HG03039 (cell line): ENCODE data around the gene PRMT2.
"Not testable (repeated sequence)": the region's sequence is repeated elsewhere in the genome, so short reads cannot be mapped to it uniquely, and the experiment has no call there.

Experiments used
- ATAC-seq: cut with Tn5 transposase; IDR thresholded peaks from one replicate; pipeline ENCODE4 v1.9.1; 2021; ENCODE audit warnings: mild to moderate bottlenecking, moderate library complexity; ENCODE audit not compliant: unreplicated experiment

The PRMT2 gene

DNA sequence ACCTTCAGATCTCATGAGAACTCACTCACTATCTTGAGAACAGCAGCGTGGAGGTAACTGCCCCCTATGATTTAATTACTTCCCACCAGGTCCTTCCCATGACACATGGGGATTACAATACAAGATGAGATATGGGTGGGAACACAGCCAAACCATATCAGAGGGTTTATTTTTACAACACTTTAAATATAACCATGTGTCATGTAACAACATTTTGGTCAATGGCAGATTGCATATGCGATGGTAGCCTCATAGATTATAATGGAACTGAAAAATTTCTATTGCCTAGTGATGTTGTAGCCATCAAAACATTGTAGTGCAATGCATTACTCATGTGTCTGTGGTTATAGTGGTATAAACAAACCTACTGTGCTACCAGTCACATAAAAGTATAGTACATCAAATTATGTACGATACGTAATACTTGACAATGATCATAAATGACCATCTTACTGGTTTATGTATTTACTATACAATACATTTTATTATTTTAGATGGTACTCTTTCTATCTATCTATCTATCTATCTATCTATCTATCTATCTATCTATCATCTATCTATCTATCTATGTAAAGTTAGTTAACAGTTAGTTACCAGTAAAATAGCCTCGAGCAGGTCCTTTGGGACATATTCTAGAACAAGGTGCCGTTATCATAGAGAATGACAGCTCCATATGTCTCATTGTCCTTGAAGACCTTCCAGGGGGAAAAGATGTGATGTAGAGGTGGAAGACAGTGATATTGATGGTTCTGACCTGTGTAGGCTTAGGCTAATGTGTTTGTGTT lies 18.0 kb upstream of the PRMT2 start:
- no peak for ATAC-seq

DNA sequence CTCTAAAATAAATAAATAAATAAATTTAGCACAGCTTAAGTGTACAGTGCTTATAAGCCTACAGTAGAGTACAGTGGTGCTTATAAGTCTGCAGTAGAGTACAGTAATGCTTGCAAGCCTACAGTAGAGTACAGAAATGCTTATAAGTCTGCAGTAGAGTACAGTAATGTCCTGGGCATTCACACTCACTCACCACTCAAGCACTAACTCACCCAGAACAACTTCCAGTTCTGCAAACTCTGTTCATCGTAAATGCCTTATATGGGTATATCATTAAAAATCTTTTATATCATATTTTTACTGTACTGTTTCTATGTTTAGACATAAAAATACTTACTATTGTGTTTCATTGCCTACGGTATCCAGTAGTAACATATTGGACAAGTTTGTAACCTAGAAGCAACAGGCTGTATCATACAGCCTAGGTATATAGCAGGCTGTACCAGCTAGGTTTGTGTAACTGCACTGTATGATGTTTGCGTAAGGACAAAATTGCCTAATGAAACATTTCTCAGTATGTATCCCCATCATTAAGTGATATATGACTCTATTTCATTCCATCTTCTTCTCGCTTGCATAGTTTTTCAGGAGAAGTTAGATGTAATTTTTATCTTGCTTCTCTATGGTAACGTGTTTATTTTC lies 16.6 kb upstream of the PRMT2 start:
- no peak for ATAC-seq

DNA sequence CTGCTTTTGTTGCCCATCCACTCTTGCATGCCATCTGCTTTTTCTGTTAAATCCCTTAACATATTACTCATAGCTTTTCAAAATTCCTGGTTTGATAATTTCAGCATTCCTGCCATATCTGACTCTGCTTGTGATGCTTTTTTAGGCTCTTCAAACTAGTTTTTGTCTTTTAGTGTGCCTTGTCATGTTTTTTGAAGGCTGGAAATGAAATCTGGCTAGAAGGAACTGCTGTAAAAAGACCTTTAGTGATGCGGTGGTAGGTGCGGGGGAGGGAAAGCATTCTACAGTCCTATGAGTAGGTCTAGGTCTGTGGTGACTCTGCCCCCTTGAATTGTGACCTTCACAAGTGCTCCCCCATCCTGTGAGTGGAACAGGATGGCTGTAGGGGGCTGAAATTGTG lies 15.6 kb upstream of the PRMT2 start:
- ATAC-seq, result no peak

DNA sequence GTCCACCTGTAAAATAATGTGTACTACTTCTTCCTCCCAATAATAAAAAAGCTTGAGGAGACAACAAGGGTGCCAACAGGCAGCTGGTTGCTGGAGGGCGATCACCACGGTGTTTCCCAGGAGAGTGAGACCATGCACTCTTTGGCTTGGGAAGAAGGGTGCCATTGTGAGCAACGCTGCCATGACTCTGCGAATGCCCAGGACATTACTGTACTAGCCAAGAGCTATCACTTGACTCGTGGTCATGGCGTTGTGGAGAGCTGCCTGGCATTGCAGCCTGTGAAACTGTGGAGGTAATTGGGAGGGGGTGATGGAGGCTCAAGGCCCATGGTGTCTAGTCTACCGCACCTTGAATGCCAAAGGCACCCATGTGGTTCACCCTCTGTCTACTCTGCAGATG lies 14.6 kb upstream of the PRMT2 start:
- ATAC-seq, result no peak

DNA sequence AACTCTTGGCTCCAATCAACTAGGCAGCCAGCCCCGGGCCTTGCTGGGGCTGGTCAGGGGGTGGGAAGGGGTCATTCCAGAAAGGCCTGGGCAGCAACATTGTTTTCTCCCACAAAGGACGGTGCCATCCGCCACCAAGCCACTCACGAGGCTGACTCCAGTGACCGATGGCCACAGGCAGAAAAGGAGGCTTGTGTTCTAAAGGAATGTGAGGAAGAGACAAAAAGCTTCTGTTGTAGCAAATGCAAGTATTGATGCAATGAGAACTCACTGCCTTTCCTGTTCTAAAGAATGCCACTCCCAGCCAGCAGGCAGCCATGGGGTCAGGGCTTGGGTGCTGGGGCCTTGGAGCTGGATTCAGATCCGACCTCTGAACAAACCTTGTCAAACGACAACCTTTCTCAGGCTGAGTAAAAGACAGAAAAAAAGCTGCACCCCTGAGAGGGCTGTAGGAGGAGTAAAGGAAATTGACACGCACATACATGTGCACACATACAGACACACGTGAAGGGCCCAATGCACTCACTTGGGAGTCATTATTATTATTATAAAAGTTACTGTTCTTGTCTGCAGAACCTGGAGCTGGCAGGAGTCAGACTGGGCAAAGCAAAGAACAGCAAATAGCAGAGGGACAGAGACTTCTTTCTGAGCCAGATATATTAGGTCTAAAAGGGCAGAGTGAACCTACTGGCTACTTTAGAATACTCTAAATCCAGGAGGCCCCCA lies 13.9 kb upstream of the PRMT2 start:
- no peak for ATAC-seq

DNA sequence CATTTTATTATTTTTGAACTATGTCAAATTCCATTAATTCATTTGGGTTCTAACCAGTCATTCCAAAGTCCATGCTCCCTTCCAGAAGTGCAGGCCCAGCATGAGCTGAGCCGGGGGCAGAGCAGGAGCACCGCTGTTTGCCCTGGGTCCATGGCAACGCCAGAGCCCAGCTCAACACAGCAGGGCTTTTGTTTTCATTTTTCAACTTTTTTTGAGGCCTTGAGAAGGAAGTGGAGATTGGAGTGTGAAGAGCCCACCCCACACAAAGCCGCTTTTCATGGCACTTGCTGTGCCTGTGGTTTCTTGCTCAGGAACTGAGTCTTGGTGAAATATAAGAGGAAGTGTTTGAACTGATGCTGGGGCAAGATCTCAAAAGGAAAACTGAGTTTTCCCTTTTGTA lies 13.2 kb upstream of the PRMT2 start:
- no peak for ATAC-seq

DNA sequence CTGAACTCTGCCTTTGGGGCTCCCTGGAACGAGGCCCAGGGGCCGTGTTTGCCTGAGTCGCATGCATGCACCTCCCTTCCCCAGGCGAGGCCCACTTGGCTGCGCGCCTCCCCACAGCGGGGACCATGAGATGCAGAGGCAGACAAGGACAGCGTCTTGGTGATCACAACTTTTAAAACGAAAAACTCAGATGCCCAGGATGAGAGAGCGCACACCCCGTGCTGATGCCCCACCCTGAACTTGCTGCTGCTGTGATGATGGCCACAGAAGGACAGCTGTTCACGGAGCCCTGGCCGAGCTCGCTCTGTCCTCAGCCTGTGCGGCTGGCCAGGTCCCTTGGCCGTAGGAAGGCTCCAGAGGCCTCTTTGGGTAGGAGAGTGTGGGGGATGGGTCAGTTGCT lies 11.4 kb upstream of the PRMT2 start:
- ATAC-seq, result no peak

DNA sequence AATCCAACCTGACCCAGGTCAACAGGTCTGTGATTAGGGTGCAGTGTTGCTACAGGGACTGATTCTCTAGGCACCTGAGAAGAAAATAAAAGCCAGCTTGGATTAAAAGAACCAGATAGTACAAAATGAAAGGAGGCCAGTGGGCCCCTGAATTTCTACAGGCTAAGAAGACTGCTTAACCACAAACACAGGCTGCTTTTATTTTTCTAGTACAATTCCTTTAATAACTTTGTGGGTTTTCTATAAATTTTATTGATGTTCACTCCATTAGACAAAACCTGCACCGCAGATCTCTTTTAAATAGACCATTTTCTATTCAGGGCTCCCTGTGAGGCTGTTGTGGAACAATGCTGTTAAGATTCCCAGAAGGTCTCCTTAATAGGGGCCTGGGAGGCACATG lies 9.7 kb upstream of the PRMT2 start:
- no peak for ATAC-seq

DNA sequence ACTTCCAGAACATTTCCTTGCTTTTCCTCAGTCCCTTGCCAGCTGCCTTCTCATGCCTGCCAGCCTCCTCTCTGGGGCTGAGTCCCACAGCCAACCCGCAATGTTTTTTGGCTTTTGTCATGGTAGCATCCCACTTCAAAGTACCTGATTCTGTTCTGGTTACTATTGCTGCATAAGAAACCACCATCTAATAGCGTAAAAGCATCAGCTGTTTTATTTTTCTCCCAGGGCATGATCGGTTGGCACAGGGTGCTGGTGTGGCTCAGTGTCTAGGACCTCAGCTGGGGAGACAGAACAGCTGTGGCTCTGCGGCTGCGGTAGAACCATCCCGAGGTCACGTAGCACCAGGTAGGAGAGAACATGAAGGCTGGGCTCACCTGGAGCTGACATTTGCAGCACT lies 8.9 kb upstream of the PRMT2 start:
- ATAC-seq, result no peak

DNA sequence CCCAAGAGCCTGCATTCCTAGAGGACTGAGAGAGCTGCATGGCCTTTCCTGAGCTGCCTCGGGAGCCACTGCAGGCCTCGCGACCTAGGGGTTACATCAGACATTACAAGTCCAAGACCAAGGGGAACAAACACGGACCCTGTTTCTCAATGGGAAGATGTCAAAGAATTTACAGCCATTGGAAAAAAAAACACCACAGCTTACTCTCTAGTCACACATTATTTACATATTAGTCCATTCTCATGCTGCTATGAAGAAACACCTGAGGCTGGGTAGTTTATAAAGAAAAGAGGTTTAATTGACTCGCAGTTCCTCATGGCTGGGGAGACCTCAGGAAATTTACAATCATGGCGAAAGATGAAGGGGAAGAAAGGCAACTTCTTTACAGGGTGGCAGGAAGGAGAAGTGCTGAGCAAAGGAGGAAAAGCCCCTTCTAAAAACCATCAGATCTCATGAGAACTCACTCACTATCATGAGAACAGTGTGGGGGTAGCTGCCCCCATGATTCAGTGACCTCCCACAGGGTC lies 8.4 kb upstream of the PRMT2 start:
- no peak for ATAC-seq

DNA sequence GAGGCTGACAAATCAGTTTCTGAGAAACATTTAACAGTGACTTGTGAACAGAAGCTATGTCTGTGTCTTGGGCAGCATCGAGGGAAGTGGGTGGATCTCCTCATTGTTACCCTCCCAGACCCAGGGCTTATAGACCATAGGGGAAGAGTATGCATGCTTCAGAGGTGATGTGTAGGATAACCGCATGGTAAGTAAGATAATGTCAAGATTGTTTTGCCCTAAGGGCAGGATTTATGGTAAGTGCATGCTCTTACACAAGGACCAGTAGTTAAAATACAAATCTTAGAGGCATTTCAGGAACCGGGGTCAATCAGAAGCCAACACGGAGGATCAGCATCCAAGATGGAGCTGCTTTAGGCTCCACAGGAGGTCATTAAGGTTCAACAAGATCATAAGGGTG lies 7.7 kb upstream of the PRMT2 start:
- ATAC-seq, result no peak

DNA sequence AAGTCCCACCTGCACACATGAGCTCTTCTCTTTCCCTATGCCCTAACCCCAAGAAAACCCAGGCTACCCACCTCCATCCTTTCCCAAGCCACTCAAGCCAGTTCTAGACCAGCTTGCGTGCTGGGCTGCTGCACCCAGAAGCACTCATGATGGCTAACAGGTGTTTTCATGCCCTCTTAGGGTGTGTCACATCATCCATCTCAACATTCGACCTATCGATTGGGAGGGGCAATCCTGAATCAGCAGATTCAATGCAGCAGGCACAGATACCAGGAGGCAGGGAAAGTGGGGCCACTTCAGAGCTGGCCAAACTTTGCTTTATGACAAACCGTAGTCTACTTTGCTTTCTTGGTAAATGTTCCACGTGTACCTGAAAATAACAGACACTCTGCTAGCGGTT lies 6.6 kb upstream of the PRMT2 start:
- no peak for ATAC-seq

DNA sequence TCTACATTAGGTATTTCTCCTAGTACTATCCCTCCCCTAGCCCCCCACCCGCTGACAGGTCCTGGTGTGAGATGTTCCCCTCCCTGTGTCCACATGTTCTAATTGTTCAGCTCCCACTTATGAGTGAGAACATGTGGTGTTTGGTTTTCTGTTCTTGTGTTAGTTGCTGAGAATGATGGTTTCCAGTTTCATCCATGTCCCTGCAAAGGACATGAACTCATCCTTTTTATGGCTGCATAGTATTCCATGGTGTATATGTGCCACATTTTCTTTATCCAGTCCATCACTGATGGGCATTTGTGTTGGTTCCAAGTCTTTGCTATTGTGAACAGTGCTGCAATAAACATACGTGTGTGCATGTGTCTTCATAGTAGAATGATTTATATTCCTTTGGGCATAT lies 4.6 kb upstream of the PRMT2 start:
- ATAC-seq, result not testable (repeated sequence)

DNA sequence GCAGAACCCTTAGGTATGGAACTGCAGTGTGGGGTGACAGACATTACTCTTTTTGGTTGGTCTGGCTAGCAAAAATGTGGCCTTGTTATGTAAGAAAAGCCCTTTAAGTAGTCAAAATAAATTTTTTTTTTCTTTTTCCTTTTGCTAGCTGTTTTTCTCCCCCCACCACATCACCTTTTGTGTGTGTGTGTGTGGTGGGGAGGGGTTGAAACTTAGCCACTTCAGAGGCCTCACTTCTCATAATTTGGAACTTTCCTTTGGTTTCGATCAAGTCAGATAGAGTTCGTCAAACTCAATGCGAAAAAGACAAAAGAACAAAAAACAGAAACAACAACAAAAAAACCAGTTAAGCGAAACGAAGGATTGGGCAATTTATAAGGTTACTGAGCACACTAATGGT lies 1.9 kb upstream of the PRMT2 start:
- ATAC-seq, result no peak

DNA sequence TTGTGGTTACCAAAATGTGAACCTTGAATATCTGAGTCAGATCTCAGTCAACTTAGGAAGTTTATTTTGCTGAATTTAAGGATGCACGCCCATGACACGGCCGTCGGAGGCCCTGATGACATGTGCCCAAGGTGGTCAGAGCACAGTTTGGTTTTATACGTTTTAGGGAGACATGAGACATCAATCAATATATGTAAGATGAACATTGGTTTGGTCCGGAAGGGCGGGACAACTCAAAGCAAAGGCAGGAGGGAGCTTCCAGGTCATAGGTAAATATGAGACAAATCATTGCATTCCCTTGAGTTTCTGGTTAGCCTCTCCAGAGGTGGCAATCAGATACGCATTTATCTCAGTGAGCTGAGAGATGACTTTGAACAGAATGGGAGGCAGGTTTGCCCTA lies 1.0 kb upstream of the PRMT2 start:
- ATAC-seq, result no peak

DNA sequence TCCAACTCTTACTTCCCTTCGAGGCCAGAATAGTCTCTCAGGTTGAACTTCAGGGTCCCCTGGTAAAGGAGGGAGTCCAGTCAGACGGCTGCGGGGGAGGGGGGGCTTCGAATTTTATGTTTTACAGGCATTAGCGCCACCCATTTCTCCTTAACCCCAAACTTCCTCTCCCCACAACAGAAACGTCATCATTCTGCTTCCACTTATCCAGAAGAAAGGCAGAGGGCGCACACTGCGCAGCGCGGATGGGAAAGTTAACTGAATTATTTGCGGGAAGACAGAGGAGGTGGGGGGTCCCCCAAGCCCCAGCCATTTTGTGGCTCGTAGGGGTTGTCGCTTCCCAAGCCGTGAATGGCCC lies 529 bp upstream of the PRMT2 start:
- ATAC-seq, result no peak

DNA sequence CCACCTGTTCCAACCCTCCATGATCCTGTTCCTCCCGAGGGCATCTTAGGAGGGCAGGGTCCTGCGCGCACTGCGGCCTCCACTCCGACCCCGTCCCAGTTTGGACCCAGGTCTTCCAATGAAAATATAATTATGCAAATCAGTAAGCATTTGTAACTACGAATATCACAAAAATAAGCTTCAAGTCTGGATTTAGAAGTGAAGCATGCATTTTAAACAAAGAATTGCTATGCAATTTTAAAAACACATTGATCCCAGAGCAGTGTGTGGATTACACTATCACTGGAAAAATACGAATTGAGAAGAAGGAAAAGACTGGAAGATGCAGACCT lies 673 bp downstream of the PRMT2 start:
- no peak for ATAC-seq

DNA sequence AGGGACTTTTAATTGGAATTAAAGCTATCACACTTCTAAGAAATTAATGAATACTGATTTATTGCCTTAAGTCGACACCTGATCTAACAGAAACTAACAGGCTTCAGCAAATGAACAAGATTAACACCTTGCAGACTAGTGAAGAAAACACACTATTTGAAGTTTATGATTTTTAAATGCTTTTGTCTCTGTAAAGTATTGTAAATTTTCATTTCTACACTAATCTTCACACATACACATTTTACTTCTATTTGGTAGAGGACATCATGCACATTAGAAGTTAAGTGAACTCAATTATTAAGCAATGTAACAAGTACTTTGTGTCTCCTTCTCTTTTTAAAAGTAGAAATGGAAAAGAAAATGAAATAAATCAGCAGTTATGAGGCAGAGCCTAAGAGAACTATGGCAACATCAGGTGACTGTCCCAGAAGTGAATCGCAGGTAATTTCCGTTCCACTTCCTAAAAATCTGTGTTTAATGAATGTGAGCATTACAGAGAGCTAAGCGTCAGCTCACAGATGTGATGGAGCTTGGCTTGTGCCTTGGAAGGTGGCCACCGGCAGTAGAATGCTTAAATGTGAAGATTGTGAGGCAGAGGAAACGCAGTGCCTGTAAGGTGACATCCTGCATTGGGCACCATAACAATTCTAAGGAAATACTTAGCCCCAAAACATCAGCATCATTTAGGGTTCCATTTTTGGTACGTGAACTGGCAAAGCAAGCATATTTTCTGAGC lies 1.2 kb downstream of the PRMT2 start:
- no peak for ATAC-seq

DNA sequence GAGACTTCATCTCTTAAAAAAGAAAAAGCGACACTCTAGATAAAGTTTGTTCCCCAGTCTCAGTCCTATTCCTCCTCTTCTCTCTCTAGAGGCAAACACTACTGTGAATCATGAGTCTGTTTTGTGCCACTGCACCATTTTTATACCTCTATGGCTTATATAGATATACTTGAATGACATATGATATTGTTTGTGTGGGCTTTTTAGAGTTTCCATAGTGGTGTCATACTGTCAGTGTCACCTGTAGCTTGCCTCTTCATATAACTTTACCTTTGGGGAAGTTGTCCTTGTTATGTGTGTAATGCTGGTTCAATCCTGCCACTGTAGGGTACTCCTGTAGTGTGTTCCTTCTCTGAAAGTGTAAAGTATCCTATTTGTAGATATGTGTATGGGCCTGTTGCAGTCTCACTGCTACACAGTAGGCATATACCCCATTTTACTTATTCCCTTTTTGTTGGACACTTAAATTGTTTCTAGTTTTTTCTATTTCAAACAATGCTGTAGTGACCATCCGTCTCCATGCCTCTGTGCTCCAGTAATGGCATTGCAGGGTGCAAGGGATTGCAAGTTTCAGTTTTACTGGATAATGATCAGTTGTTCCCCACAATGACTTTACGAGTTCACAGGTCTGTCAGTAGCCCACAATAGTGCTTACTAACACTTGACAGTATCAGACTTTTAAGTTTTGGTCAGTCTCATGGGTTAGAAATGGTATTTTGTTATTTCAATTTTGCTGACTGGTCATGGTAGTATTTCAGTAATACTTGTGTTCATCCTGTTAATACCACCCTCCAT lies 2.7 kb downstream of the PRMT2 start:
- ATAC-seq, result no peak

DNA sequence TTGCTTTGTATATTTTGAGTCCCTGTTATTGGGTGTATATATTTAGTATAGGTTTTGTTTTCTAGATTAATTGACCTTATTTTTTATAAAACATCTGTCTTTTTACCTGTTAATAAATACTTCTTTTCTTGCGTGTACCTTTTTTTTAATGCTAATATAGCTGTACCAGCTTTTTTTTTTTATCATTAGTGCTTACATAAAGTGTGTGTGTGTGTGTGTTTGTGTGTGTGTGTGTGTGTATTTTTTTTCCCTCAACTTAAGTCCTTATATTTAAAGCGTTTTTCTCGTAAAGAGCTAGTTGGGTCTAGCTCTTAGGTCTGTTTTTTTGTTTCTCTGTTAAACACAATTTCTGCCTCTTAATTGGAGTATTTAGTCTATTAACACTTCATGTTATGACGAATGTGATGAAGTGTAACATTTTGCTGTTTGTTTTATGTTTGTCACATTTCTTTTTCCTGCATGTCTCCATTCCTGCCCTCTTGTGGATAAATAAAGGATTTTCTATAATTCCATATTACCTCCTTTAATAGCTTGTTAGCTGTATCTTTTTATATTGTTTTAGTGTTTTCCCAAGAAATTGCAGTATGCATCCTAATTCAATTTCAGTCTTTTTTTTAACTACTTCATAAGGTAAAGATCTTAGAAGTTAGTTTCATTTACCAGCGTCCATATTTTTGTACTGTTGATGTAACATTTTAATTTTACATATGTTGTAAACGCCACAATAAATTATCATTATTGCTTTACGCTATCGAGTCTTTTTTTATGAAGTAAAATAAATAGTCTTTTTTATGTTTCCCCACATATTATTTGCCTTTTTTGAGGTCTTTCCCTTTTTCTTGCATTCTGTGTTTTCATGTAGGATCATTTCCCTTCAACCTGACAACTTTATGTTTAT lies 4.3 kb downstream of the PRMT2 start:
- ATAC-seq, result no peak
